HG03039 (cell line): Measurements from ENCODE around the gene GSTO1.

Experiments
- ATAC-seq: cut with Tn5 transposase; IDR thresholded peaks from one replicate; pipeline ENCODE4 v1.9.1; 2021; ENCODE audit warnings: mild to moderate bottlenecking, moderate library complexity; ENCODE audit not compliant: unreplicated experiment

Gene GSTO1

GRCh38 chr10:104303594-104304355 is 49.1 kb downstream of the GSTO1 start:
- ATAC-seq, result no peak

- no peak for ATAC-seq
These were observed 49.7 kb downstream of the GSTO1 start for GRCh38 chr10:104304356-104304745.

- no peak for ATAC-seq
These were observed 50.2 kb downstream of the GSTO1 start for GRCh38 chr10:104304927-104305326.

- no peak for ATAC-seq
These were observed 52.2 kb downstream of the GSTO1 start for GRCh38 chr10:104306897-104307296.

GRCh38 chr10:104307576-104308438 is 53.1 kb downstream of the GSTO1 start:
- no peak for ATAC-seq

- ATAC-seq, result peak; percentile 52
These were observed 53.8 kb downstream of the GSTO1 start for GRCh38 chr10:104308439-104308903.

GRCh38 chr10:104309980-104310978 is 55.6 kb downstream of the GSTO1 start:
- no peak for ATAC-seq

- no peak for ATAC-seq
These were observed 56.6 kb downstream of the GSTO1 start for GRCh38 chr10:104311184-104311720.

GRCh38 chr10:104314591-104315485 is 60.1 kb downstream of the GSTO1 start:
- ATAC-seq, result no peak

GRCh38 chr10:104315486-104315921 is 60.8 kb downstream of the GSTO1 start:
- ATAC-seq, result no peak

- no peak for ATAC-seq
These were observed 61.8 kb downstream of the GSTO1 start for GRCh38 chr10:104316321-104317099.
